Measurements from ENCODE around the gene RFX8.
A peak's percentile ranks its signal among the peaks of the same experiment; 100 is the strongest.

Gene RFX8

GRCh38 chr2:101408925-101409324 is 66.0 kb downstream of the RFX8 start:
- no peak for DNase-seq

GRCh38 chr2:101405351-101405899 is 69.5 kb downstream of the RFX8 start:
- peak; percentile 72 for DNase-seq

- DNase-seq: no peak
These were observed 71.2 kb downstream of the RFX8 start for GRCh38 chr2:101403745-101404144.

GRCh38 chr2:101402630-101403029 is 72.3 kb downstream of the RFX8 start:
- no peak for DNase-seq

- DNase-seq: no peak
These were observed 73.0 kb downstream of the RFX8 start for GRCh38 chr2:101401906-101402305.

- no peak for DNase-seq
These were observed 73.6 kb downstream of the RFX8 start for GRCh38 chr2:101401326-101401665.

GRCh38 chr2:101400506-101401325 is 74.2 kb downstream of the RFX8 start:
- DNase-seq: no peak

- DNase-seq: no peak
These were observed 74.9 kb downstream of the RFX8 start for GRCh38 chr2:101400048-101400447.

- DNase-seq: no peak
These were observed 75.7 kb downstream of the RFX8 start for GRCh38 chr2:101399021-101399799.

GRCh38 chr2:101398116-101398821 is 76.6 kb downstream of the RFX8 start:
- DNase-seq: no peak

- no peak for DNase-seq
These were observed 78.6 kb downstream of the RFX8 start for GRCh38 chr2:101396316-101396717.

GRCh38 chr2:101395545-101396315 is 79.2 kb downstream of the RFX8 start:
- DNase-seq: no peak

- no peak for DNase-seq
These were observed 86.7 kb downstream of the RFX8 start for GRCh38 chr2:101388232-101388631.

- DNase-seq: no peak
These were observed 87.6 kb downstream of the RFX8 start, which contains the start of gene CREG2 for GRCh38 chr2:101387151-101387834. Gene CREG2 (minus strand): TSS chr2:101387503. CDS start chr2:101387457, 46 bp downstream.

- DNase-seq: no peak
These were observed 88.2 kb downstream of the RFX8 start for GRCh38 chr2:101386599-101387150.

GRCh38 chr2:101383016-101383541 is 91.8 kb downstream of the RFX8 start:
- DNase-seq: no peak

GRCh38 chr2:101382442-101382841 is 92.5 kb downstream of the RFX8 start:
- DNase-seq: no peak

- no peak for DNase-seq
These were observed 94.5 kb downstream of the RFX8 start for GRCh38 chr2:101380376-101380775.

GRCh38 chr2:101379091-101379490 is 95.8 kb downstream of the RFX8 start:
- DNase-seq: no peak

GRCh38 chr2:101375653-101376052 is 99.3 kb downstream of the RFX8 start:
- no peak for DNase-seq
